Fibroblast of mammary gland (primary cell): ENCODE data around the gene EYA2.

Source experiments
- DNase-seq: peaks from one replicate; pipeline ENCODE4 v3.0.0-alpha.2; 2010; ENCODE audit warnings: low read depth
- H3K4me3 ChIP-seq: 2 replicates; pipeline ENCODE4 v1.5.1; 2011; ENCODE audit warnings: low read depth, mild to moderate bottlenecking, low read length, moderate library complexity; ENCODE audit not compliant: control insufficient read depth
- CTCF ChIP-seq: conservative IDR thresholded peaks from 2 replicates; pipeline ENCODE4 v1.5.1; 2011; ENCODE audit warnings: low read depth, low read length, inconsistent platforms; ENCODE audit not compliant: control insufficient read depth, insufficient read depth

EYA2 gene

GRCh38 chr20:47181056-47181862 lies 286.6 kb downstream of the EYA2 start:
- peak; percentile 82 for DNase-seq
- no peak for TF ChIP-seq CTCF
- H3K4me3 ChIP-seq = no peak overlapping the region

GRCh38 chr20:47183367-47183766 lies 288.7 kb downstream of the EYA2 start:
- no peak for TF ChIP-seq CTCF
- DNase-seq = no peak
- no peak overlapping the region for H3K4me3 ChIP-seq

DNA sequence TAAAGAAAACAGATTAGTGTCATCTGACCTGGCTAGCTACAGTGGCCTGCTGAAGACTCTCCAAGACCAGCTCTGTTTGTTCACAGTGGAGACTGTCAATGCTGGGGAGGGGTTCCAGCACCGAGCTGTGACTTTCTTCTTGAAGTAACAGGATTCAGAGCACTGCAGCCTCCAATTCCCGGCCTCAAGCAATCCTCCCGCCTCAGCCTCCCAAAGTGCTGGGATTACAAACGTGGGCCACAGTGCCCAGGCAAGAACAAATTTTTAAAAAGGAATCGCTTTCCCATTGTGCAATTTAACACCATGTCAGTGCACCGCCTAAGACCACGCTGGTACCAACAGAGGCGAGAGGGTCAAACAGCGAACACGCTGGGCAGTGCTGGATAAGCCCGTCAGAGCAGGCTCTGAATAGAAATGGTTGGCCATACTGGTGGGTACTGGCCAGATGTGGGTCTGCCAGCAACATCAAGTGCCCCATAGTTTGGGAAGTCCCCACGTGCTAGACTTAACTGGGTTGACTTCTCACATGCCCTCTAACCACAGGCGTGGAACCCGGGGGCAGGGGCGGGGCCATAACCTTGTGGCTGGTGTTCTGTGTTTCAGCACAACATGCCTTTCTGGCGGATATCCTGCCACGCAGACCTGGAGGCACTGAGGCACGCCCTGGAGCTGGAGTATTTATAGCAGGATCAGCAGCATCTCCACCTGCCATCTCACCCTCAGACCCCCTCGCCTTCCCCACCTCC lies 293.0 kb downstream of the EYA2 start:
- DNase-seq = no peak
- TF ChIP-seq CTCF = no peak
- no peak overlapping the region for H3K4me3 ChIP-seq

DNA sequence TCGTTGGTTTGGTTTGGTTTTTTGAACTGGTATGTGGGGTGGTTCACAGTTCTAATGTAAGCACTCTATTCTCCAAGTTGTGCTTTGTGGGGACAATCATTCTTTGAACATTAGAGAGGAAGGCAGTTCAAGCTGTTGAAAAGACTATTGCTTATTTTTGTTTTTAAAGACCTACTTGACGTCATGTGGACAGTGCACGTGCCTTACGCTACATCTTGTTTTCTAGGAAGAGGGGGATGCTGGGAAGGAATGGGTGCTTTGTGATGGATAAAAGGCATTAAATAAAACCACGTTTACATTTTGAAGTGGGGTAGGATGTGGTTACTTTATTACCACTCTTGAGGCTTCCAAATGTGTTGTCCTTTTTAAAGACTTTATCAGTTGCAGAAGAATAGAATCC lies 293.9 kb downstream of the EYA2 start:
- no peak for TF ChIP-seq CTCF
- no peak for DNase-seq
- H3K4me3 ChIP-seq = no peak overlapping the region

DNA sequence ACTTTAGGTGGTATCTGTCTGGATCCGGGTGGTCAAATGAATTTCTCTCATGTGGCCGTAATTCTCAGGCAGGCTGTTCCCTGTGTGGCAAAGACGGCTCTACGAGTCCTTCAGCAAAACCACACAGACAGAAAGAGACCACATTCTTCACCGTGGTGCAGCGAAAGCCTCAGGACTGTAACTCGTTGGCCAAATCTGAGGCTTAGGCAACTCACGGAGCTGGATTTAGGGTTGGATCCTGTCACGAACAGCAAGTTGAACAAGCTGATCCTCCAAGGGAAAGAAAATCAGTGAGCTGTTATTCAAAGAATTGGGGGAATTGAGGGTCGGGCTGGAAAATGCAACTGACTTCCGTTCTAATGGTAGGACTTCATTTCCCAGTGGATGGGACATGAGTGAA lies 294.4 kb downstream of the EYA2 start:
- H3K4me3 ChIP-seq = no peak overlapping the region
- no peak for TF ChIP-seq CTCF
- DNase-seq = no peak

DNA sequence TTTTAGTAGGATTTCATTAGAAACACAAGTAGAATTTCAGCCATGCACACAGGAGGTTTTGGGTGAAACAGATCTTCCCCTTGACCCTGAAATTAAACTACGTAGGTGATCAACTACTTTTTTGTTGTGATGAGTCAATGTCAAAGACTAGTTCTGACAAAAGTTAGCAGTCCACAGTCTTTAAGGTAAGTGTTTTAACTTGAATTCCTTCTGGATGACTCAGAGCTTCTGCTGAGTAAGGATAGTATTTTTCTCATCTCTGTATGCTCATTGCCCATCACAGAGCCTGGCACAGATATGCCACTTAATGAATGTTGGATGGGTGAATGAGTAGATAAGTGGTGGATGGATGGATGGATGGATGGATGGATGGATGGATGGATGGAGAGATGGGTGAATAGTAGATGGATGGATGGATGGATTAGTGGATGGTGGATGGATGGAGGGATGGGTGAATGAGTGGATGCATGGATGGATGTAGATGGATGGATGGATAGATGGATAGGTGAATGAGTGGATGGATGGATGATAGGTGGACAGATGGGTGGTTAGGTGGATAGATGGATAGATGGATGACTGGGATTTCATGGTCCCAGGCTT lies 296.5 kb downstream of the EYA2 start:
- H3K4me3 ChIP-seq = no peak overlapping the region
- TF ChIP-seq CTCF = no peak
- no peak for DNase-seq
